Sigmoid colon (tissue), 7 donors: ENCODE measurements around the gene RPSA. TPM values are rescaled to one million over a fixed set of nuclear protein-coding genes. Genes with fewer than 3 reads are reported as not detected.

Experiments used
- DNase-seq: peaks from one replicate; pipeline ENCODE4 v3.0.0-alpha.2; 2019
- H3K27ac ChIP-seq, 4 donors: fragments of 200-600 bp; sonication (generic); one replicate each; pipeline ENCODE4 v1.5.1; 2016 to 2019; ENCODE audit warnings: mild to moderate bottlenecking in 1 of 4
- H3K27me3 ChIP-seq, 3 donors: fragments of 200-600 bp; sonication (generic); one replicate each; pipeline ENCODE4 v1.5.1; 2019; ENCODE audit warnings: mild to moderate bottlenecking in 1 of 3
- H3K36me3 ChIP-seq, 4 donors: fragments of 200-600 bp; sonication (generic); one replicate each; pipeline ENCODE4 v1.5.1; 2016 to 2019
- H3K4me1 ChIP-seq, 4 donors: fragments of 200-600 bp; sonication (generic); one replicate each; pipeline ENCODE4 v1.5.1; 2017 to 2019
- H3K4me3 ChIP-seq, 4 donors: fragments of 200-600 bp; sonication (generic); one replicate each; pipeline ENCODE4 v1.5.1; 2017 to 2019; ENCODE audit warnings: mild to moderate bottlenecking in 2 of 4, moderate library complexity in 1 of 4
- H3K9me3 ChIP-seq, 4 donors: fragments of 200-600 bp in 3 of 4; sonication (generic) in 3 of 4; one replicate each; pipeline versions ENCODE4 v1.5.1 to v1.6.1; 2013 to 2019
- EP300 ChIP-seq, 4 donors: sonication (generic); formaldehyde crosslinking; IDR thresholded peaks; one replicate each; pipeline ENCODE4 v1.6.1; 2017; ENCODE audit warnings: antibody characterized with exemption in 4 of 4
- POLR2A ChIP-seq, 2 donors: fragments of 450-650 bp; IDR thresholded peaks; one replicate each; pipeline ENCODE4 v1.6.1; 2016; ENCODE audit warnings: antibody characterized with exemption in 2 of 2, mild to moderate bottlenecking in 2 of 2, moderate library complexity in 2 of 2
- POLR2AphosphoS5 ChIP-seq, 4 donors: sonication (generic); formaldehyde crosslinking; IDR thresholded peaks; one replicate each; pipeline ENCODE4 v1.6.1; 2017; ENCODE audit warnings: antibody characterized with exemption in 4 of 4
- WGBS, 2 donors: extraction: QIAGEN DNeasy Blood & Tissue Kit; methylation state at CpG; one replicate each; pipeline ENCODE4 v1.1.7; 2013; 5-methylcytosine and 5-hydroxymethylcytosine counted together
- intact Hi-C: fragments of 100-400 bp; cut with DNase I; formaldehyde crosslinking; loops from one replicate; pipeline ENCODE4 v1.15.1; 2023
- polyA plus RNA-seq, 3 donors: library from polyadenylated mRNA; stranded (reverse); fragments of 200-250 nt; gene quantifications; one replicate each; pipeline ENCODE4 v1.2.3, GENCODE V29; 2013
- total RNA-seq, 4 donors: library from RNA; depleted of rRNA; stranded (reverse); fragments of >200 nt; gene quantifications; one replicate each; pipeline ENCODE4 v1.1.0, GENCODE V29; 2016
- TF ChIP-seq, protein P1 (sequence below), 4 experiments: fragments of 450-650 bp in 3 of 4; fragments of 200-600 bp in 1 of 4; IDR thresholded peaks; one replicate each; pipeline ENCODE4 v1.5.1; 2016 to 2019; ENCODE audit warnings: antibody characterized with exemption in 4 of 4, mild to moderate bottlenecking in 3 of 4, moderate library complexity in 2 of 4
- donor health status: healthy with polysubstance abuse.
- donor health status: Bipolar disorder and iron deficiency.
- donor health status: healthy.

RPSA gene
- total and polyA plus RNA-seq, 7 donors, result 1,024 to 2,115 (median 1,538) TPM

DNA sequence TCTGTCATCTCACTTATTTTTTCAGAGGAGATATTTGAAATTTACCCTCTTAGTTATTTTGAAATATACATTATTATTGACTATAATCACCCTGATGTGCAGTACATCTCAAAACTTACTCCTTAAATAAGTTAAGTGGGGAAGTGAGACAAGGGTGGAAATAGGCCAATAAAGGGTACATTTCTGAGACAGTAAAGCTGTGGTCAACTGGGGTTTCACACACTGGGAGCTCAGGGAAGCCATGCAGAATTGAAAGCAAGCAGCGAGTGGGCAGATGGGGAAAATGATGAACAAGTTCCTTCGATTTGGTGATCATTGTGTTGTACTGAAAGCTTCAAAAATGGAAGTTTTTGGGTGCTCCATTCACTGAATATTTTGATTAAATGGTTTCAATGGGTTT is 39.4 kb downstream of the RPSA start:
- intact Hi-C loops, result no loop called here
- TF ChIP-seq, protein P1, sequence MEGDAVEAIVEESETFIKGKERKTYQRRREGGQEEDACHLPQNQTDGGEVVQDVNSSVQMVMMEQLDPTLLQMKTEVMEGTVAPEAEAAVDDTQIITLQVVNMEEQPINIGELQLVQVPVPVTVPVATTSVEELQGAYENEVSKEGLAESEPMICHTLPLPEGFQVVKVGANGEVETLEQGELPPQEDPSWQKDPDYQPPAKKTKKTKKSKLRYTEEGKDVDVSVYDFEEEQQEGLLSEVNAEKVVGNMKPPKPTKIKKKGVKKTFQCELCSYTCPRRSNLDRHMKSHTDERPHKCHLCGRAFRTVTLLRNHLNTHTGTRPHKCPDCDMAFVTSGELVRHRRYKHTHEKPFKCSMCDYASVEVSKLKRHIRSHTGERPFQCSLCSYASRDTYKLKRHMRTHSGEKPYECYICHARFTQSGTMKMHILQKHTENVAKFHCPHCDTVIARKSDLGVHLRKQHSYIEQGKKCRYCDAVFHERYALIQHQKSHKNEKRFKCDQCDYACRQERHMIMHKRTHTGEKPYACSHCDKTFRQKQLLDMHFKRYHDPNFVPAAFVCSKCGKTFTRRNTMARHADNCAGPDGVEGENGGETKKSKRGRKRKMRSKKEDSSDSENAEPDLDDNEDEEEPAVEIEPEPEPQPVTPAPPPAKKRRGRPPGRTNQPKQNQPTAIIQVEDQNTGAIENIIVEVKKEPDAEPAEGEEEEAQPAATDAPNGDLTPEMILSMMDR (IDR thresholded peaks at IDR 0.05), result no peak
- TF ChIP-seq POLR2A (IDR thresholded peaks at IDR 0.05) (no peak), POLR2AphosphoS5 (IDR thresholded peaks at IDR 0.05) (no peak), EP300 (IDR thresholded peaks at IDR 0.05) (no peak)
- H3K36me3 ChIP-seq, result no peaks in the 10 kb centered on the region

DNA sequence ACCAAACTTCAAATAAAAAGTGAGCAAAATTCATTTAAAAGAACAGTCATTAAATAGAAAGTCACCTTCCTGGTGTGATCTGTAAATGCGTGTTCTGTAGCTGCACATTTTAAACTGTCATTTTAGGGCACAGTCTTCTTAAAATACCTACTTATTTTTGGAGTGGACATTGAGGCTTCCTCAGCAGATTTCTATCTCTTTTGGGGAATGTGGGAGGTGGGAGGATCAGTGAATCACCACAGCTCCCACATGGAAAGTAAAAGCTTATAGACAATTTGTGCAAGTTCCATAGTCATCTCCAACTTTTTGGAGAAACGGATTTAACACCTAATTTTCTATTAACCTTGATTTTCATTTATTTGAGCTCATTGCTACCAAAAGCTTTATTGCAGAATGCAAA is 39.9 kb downstream of the RPSA start:
- Histone ChIP-seq H3K36me3 (no peaks in the 10 kb centered on the region), H3K9me3 (no peaks in the 10 kb centered on the region), H3K4me3 (no peak overlapping the region), H3K27ac (no peak overlapping the region), H3K27me3 (no peaks in the 10 kb centered on the region), H3K4me1 (peaks cover 0 to 3% (median 1%) of the 10 kb centered on the region in 4 donors)
- TF ChIP-seq, protein P1 (IDR thresholded peaks at IDR 0.05), result no peak
- TF ChIP-seq POLR2A (IDR thresholded peaks at IDR 0.05), result no peak
- TF ChIP-seq POLR2AphosphoS5 (IDR thresholded peaks at IDR 0.05), result no peak
- no peak for TF ChIP-seq EP300 (IDR thresholded peaks at IDR 0.05)
- WGBS, 2 donors, result 74 to 84% methylated on average over 2 of the region's 2 CpGs
- intact Hi-C loops, result no loop called here
- no peak for DNase-seq

More for the DNA sequence above, 39.4 kb downstream of the RPSA start:
- no peak overlapping the region for H3K27ac ChIP-seq
- H3K27me3 ChIP-seq, result no peaks in the 10 kb centered on the region
- peaks cover 0 to 3% (median 1%) of the 10 kb centered on the region in 4 donors for H3K4me1 ChIP-seq
- H3K9me3 ChIP-seq, result no peaks in the 10 kb centered on the region
- no peak overlapping the region for H3K4me3 ChIP-seq
- 75 to 87% methylated on average over 2 of the region's 2 CpGs for WGBS, 2 donors
- no peak for DNase-seq

DNA sequence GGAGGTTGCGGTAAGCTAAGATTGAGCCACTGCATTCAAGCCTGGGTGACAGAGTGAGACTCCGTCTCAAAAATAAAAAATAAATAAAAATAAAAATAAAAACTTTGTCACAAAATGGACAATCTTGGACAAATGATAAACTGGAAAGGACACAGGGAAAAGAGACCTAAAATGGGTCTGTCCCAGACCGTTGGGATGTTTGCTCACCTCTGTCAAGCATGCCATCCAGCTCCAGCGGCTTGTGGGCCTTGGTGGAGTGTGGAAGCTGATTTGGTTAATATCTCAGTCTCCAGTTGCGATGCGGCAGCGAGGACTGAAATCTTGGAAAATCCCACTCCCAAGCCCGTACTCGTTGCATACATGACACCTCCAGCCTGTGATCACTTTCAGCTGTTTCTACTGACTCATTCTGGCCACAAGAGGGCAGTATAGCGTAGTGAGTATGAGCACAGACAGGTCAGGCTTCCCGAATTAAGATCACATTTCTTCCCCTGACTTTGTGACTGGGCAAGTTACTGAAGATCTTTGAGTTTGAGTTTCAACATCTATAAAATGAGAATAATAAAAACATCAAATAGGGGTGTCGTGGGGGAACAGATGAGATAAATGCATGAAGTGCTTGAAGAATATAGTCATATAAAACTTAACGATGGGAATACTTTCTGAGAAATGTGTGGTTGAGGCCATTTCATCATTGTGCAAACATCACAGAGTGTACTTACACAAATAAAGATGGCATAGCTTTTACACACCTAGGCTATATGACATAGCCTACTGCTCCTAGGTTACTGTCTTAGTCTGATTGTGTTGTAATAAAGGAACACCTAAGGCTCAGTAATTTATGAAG is 41.3 kb downstream of the RPSA start:
- Histone ChIP-seq H3K27ac (no peak overlapping the region), H3K36me3 (no peaks in the 10 kb centered on the region), H3K27me3 (no peaks in the 10 kb centered on the region), H3K4me1 (peaks cover 0 to 3% (median 1%) of the 10 kb centered on the region in 4 donors), H3K4me3 (no peak overlapping the region), H3K9me3 (no peaks in the 10 kb centered on the region)
- 13 to 25% methylated on average over 13 of the region's 13 CpGs for WGBS, 2 donors
- intact Hi-C loops, result loop anchor here (2.0 kb wide), 1 partner anchor 51 kb away; no protein-coding TSS in a partner anchor
- TF ChIP-seq POLR2A (IDR thresholded peaks at IDR 0.05), result no peak
- TF ChIP-seq, protein P1 (IDR thresholded peaks at IDR 0.05), result peak; percentile 65 to 85 (median 78)
- peak; percentile 74 for DNase-seq

DNA sequence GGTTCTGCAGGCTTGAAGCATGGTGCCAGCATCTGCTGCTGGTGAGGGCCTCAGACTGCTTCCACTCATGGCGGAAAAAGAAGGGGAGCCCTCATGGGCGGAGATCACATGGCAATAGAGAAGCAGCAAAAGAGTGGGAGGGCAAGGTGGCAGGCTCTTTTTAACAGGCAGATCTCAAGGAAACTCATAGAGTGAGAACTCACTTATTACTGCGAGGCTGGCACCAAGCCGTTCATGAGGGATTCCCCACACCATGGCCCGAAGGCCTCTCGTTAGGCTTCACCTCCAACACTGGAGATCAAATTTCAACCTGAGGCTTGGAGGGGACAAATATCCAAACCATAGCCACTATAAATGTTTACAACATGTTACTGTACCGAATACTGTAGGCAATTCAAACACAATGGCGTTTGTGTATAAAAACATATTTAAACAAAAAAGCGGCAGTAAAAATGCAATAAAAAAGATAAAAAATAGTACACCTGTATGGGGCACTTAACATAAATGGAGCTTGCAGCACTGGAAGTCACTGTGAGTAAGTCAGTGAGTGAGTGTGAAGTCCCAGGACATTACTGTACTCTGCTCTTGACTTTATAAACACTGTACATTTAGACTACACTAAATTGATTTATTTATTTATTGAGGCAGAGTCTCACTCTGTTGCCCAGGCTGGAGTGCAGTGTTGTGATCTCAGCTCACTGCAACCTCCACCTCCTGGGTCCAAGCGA is 42.1 kb downstream of the RPSA start:
- 14 to 59% methylated on average over 10 of the region's 10 CpGs for WGBS, 2 donors
- DNase-seq, result no peak
- no peak overlapping the region for H3K4me3 ChIP-seq
- no peaks in the 10 kb centered on the region for H3K27me3 ChIP-seq
- intact Hi-C loops, result loop anchor here (2.0 kb wide), 1 partner anchor 50 kb away; no protein-coding TSS in a partner anchor
- H3K9me3 ChIP-seq, result no peaks in the 10 kb centered on the region
- H3K4me1 ChIP-seq, result peaks cover 0 to 3% (median 1%) of the 10 kb centered on the region in 4 donors
- H3K27ac ChIP-seq, result no peak overlapping the region
- H3K36me3 ChIP-seq, result no peaks in the 10 kb centered on the region
- TF ChIP-seq, protein P1 (IDR thresholded peaks at IDR 0.05), result no peak
- TF ChIP-seq EP300 (IDR thresholded peaks at IDR 0.05), result no peak
- TF ChIP-seq POLR2AphosphoS5 (IDR thresholded peaks at IDR 0.05), result no peak
- TF ChIP-seq POLR2A (IDR thresholded peaks at IDR 0.05), result no peak
